ENCODE data around the gene KLHL15.

Gene KLHL15

GRCh38 chrX:23944234-23944633 is 82.8 kb downstream of the KLHL15 start:
- no peak for DNase-seq

- no peak for DNase-seq
Measured at GRCh38 chrX:23939203-23939602, 87.8 kb downstream of the KLHL15 start.

GRCh38 chrX:23938690-23939089 is 88.3 kb downstream of the KLHL15 start:
- no peak for DNase-seq

- peak; percentile 28 for DNase-seq
Measured at GRCh38 chrX:23937100-23937499, 89.9 kb downstream of the KLHL15 start.

- DNase-seq: no peak
Measured at GRCh38 chrX:23936180-23936579, 90.8 kb downstream of the KLHL15 start.

GRCh38 chrX:23935106-23935505 is 91.9 kb downstream of the KLHL15 start:
- no peak for DNase-seq
